HG02885 (cell line): ENCODE data around the gene ZCCHC7.
A peak's percentile ranks its signal among the peaks of the same experiment; 100 is the strongest.

ENCODE experiments used
- ATAC-seq: cut with Tn5 transposase; IDR thresholded peaks from one replicate; pipeline ENCODE4 v1.9.1; 2021; ENCODE audit warnings: mild to moderate bottlenecking; ENCODE audit not compliant: unreplicated experiment, poor library complexity

Gene ZCCHC7

DNA sequence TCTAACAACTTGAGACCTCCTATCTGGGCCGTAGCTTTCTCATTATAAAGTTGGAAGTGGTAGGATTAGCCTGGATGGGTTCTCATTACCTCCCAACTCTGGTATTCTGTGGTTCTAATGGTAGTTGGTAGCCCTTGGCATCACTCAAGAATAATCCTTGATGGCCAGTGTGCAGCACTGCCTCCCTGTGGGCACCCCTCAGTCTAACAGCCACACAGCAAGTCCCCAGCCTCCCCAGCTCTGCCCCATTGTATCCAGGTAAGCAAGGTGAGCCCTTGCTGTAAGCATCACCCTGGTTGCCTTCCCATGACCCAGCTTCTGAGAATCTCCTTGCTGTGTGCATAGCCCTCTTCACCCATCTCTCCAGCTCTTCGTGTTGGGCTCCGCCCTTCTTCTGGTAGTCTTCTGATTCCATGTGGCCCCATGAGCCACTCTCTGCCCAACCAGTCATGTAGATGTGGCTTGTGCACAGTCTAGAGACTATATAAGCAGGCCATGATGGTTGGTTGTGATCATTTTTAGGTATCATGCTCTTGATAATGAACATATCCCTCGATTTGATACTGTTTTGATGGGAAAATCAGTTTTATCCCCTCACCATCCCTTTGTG, 244.5 kb downstream of the ZCCHC7 start:
- ATAC-seq, result no peak

DNA sequence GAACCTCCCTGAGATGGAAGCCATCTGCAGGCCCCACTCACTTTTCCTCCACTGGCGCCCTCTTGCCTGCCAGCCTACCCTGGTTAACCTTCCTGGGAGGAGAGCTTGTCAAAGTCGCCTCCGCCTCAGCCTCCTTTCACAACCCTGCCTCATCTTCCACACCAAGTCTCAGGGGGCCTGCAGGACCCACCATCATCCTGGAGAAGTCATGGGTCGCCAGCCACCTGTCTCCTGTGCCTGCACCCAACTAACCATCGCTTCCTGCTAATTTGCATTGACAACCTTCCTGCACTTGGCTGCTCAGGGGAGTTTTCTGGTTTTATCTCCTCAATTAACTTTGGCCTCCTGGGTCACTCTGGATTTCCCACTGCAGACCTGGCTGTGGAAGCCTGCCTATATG, 249.3 kb downstream of the ZCCHC7 start:
- ATAC-seq, result peak; percentile 33

DNA sequence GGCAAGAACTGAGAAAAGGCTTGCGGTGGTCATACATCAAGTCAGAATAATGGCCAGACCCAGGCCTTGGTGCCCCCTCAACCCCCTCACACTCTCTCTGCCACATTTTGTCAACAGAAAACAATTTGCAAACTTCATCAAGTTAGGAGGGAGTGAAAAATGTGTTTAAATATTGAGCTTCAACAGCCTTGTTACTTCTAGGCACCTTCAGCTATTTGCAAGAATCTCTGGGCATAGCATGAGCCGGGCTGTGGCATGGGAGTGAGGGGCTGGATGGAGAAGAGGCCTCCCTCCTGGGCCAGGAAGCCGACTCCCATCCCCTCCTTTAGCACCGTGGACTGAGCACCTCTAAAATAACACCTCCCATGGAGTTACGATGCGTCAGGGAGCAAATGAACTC, 249.9 kb downstream of the ZCCHC7 start:
- ATAC-seq, result no peak

DNA sequence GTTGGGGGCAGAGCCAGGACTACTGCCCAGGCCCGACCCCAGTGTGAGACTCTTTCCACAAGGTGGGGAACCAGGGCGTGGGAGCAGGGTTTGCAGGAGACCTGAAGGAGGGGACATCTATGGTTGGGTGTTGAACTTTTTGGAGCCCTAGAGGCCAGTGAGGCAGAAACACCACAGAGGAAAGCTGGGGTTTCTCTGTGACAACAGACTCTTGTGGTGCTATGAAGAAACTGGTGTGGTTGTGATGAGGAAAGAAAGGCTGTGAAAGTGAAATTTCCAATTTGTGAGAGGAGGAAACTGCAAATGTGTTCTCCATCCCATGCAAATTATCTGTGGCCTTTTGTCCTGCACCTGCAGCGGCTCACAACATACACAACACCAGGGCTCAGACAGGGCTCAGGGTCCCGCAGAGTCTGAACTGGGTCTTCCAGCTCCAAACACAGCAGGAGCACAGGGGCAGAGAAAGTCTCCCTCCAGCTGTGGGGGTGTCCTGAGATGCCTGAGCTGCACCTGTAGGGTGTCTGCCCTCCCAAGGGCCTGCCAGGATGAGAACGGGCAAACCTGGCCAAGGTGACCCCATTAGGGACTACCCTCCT, 250.7 kb downstream of the ZCCHC7 start:
- ATAC-seq, result peak; percentile 77

DNA sequence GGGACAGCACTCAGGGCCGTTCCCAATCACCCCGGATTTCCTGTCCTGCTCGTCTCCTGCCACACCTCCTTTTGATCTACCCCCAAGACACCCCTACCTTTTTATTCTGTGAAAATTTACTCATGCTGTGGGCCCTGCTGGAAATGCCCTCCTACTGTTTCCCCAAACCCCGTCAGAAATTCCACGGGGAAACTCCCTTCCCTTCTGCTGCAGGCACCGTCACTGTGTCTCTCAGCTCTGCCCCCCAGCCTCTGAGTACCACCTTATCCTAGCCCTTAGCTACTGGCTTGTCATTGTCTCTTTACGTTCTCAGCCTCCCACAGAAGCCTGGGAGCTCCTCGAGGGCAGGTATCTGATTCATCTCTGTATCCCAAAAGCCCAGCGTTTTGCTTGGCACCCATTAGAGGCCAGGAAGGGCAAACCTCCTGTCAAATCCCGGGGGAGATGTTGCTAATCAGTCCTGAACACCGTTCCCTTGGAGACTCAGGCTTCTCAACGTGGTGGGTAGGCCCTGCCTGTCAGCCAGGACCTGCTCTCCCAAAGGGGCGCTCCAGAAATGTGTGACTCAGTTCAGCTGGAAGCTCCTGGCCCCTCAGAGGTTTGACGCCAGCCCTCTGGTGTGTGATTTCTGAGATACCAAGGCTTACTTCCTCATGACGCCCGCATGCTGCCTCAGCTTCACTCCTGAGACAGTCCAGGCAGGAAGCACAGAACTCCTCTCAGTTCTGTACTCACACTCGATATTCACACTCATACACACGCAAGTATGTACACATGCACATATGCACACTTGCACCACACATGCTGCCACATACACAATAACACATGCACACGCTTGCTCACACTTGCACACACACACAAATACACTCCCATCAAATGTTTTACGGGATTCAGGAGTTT, 251.4 kb downstream of the ZCCHC7 start:
- ATAC-seq, result peak; percentile 9

DNA sequence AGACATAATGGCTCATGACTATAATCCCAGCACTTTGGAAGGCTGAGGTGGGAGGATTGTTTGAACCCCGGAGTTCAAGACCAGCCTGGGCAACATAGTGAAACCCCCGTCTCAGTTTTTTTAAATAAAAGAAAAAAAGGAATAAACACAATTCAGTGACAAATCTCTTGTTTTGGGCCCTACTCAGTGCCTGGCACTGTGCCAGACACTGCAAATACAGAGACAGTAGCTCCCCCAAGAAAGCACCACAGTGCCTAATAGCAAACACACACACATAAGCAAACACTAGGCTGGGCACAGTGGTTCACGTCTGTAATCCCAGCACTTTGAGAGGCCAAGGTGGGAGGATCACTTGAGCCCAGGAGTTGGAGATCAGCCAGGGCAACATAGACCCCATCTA, 252.5 kb downstream of the ZCCHC7 start:
- ATAC-seq, result no peak

DNA sequence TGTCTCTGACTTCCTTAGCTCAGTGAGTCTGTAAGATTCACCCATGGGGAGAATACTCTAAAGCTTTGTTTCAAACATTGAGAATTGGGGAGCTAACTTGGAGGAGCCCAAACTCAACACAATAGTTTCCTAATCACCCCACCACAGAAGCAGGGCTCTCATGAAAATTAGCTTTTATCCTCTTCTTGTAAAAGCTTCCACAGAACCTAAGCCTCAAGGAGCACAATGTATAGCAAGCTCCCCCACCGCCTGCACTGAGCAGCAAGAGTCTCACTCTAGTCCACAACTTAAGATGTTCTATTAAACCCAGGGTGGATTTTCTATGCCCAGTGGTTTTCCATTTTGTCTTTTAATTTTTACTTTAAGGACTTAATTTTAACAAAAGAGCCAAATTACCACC, 253.2 kb downstream of the ZCCHC7 start:
- no peak for ATAC-seq

DNA sequence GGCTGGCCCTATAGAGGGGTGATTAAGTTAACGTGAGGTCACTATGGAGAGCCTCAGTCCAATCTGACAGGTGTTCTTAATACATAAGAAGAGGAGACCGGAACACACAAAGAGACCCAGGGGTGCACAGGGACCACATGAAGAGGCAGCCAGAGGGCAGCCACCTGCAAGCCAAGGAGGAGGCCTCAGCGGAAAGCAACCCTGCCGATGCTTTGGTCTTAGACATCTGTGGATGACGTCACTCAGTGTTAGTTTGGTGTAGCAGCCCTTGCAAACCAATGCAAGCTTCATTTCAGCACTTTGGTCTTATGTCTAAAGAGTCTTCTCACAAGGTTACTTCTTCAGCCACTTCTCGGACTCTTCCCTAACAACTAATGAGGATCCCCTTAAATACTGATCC, 254.5 kb downstream of the ZCCHC7 start:
- peak; percentile 31 for ATAC-seq

DNA sequence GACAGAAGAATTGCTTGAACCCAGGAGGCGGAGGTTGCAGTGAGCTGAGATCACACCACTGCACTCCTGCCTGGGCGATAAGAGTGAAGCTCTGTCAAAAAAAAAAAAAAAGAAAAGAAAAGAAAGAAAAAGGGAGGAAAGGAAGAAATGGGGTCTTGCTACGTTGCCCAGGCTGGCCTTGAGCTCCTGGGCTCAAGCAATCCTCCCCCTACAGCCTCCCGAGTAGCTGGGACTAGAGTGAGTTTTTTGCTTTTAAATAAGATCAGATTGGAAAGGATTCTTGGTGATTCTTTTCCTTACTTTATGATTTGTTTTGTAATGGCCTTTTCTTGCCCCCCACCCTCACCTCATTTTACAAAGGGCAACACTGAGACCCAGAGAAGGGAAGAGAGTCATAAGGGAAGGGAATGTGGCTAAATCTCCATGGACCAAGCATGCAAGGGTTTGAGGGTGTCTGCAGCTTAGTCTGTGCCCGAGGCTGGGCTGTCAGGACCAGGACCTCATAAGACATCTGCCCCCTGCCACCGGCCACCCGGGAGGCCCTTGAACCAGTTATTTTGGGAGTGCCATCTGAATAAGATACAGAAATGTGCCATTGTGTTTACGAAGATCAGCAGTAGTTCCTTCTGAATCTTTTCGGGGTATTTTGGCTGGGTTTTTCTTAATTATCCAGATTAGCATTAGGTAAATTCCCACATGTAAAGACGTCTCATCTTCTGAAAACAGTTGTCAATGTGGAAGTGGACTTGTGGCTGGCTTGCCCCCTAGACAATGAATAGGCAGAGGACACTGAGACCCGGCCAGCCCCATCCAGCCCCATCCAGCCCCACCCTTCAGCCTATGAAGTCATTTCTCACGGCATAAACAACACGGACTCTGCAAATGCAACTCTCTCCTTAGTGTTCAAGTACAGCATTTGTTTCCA, 257.6 kb downstream of the ZCCHC7 start:
- ATAC-seq, result no peak

DNA sequence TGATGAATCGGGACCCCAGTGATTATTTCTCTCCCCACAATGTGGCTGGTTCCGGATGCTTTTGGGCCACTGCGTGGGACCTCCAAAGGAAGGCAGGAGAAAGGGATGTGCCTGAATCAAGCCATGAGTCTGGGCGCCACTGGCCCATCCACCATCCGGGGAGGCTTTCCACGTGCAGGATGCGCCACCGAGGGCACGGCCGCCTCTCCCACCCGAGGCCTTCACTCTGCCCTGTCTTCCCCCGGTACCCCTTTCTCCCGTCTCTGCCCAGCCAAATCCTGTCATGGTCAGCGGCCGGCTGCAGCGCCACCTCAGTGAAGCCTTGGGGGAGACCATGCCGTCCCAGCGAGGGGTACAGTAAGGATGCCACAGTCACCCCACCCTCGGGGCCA, 258.2 kb downstream of the ZCCHC7 start:
- no peak for ATAC-seq

DNA sequence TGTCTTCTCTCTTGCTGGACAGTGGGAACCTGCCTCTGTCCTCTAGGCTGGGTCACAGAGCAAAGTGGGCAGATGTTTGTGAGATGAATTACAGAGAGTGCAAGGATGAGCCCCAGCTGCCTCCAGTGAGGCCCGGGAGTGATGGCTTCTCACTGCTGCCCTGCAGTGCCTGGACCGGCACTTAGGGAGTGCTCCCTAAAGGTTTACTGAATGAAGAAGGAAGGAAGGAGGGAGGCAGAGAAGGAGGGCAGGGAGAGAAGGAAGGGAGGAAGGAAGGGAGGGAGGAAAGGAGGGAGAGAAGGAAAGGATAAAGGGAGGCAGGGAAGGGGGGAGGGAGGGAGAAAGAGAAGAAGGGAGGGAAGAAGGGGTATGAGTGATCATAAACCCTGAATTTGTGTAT, 259.5 kb downstream of the ZCCHC7 start:
- no peak for ATAC-seq

DNA sequence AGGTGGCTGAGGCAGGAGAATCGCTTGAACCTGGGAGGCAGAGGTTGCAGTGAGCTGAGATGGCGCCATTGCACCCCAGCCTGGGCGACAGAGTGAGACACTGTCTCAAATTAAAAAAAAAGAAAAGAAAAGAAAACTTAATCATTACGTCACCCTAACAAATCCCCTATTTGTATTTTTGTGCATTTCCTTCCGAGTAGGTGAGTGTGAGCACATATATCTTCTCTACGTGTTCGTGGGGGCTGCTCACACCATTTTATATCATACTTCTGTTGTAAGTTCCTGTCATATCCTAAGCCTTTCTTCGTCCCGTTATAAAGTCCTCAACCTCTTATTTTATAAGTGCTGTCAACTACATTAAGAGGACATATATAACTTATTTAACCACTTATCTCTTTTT, 260.2 kb downstream of the ZCCHC7 start:
- no peak for ATAC-seq

DNA sequence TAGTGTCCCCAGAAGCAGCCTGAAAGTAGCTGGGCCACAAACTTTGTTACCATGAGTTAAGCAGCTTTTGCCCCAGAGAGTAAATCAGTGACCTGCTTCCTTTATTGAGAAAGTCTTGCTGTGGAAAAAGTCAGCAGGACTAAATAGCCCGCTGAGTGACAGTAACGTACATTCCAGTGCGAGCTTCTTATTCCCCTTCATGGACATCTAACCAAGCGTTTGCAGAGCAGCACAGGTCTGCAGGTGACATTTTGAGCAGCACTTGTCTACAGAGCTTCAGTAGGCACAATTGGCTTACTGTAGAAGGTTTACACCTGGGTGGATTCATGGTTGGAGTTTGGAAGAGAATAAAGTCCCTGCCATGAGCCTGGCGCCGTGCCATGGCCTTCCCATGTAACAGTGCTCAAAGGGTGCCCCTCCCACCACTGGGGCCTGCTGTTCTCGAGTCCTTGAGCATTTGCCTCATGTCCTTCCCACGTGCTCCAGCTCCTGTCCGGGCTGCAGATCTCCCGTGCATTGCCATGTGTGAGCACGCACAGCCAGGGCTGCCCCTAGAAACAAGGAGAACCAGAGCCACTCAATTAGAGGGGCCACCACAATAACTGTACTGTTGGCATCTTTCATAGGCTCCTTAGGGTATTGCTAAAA, 260.8 kb downstream of the ZCCHC7 start:
- ATAC-seq, result no peak

DNA sequence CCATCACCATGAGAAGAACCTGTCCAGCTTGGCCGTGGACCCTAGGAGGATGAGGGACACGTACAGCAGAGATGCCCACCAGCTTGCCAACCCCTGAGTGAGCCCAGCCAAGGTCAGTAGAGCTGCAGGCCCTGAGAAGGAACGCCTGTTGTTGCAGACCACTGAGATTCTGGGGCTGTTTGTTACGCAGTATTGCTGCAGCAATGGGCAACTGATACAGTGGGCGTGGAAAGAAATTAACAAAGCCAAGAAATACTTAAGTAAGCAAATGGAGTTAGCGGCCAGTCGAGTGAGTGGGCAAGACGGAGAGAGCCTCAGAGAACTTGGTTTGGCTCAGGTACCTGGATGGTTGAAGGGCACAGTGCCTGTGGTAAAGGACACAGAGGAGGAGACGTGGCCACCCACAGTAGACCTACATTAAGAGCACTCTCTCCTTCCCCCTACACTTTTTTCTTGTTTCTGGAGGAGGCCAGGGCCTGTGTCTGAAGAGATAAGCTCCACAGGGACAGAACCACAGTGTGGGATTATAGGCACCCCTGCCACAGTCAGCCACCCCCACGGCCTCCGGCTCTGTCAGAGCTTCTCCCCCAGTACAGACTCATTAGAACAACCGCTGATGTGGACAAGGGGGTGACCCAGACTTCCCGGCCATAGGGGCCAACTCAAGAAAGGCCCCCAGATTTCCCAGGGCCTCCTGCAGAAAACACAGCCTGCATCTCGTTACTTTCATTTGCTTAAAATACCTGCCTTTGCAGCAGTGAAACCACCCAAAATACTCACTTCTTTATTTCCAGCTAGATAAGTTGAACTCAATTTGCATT, 262.0 kb downstream of the ZCCHC7 start:
- ATAC-seq, result peak; percentile 58

DNA sequence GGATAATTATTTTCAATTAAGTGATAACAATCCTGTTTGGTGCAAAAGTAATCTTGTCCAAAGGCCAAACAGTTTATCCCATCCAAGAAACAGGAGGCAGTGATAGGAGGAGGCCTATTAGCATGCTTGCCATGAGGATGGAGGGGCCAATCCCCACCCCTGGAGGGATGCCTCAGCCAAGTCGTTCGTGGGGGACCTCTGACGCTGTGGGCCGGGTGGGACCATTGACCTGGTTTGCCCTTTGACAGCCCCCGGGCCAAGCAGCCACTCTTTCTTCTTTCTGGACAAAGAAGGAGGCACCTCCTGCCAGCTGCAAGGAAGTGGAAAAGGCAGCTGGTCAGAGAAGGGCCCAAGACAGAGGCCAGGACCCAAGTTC, 262.6 kb downstream of the ZCCHC7 start:
- ATAC-seq, result peak; percentile 16

DNA sequence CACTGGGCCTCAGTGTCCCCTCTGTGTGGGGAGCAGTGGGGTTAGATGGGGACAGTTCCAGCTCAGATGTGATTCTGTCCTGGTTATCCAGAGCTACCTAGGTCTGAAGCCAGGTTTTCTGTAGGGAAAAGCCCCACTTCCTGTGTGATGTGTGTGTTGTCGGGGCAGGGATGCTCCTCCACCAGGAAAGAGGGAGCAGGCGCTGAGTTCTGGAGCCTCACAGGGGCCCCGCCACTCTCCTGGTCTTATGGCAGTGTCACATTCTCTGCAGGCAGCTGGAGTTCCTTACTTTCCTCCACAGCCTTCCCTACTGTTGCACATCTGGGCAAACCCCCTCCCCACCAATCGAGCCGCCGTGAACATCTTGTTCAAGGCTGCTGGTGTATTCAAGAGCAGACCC, 263.0 kb downstream of the ZCCHC7 start:
- no peak for ATAC-seq

DNA sequence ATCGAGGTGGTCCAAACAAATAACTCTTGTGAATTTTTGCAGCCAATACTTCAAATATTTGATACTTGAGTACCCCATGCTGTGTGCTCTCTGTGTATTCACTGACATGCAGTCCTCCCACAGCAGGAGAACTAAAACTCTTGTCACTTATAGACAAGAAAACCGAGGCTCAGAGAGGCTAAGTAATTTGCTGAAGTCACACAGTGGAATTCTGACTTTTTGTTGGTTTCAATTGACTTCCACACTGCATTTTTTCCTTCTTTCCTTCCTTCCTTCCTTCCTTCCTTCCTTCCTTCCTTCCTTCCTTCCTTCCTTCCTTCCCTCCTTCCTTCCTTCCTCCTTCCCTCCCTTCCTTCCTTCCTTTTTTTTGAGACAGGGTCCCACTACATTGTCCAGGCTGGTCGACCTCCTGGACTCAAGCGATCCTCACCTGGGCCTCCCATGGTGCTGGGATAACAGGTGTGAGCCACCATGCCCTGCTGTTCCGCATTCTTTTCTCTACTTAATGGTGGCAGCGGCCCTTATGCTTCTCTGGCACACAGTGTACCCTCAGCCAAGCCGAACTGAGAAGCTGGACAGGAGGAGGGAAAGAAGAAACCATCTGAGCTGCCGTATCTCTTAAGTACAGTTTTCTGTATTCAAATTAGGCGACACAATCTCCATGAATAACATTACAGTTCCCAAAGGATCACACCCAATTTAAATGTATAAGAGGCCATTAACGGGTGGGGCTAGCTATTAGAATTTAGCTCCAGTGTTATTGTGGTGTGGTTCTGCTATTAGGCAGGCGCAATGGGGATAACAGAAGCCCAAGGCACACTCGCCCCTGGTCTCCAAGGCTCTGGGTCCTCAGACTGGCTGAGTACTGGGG, 263.7 kb downstream of the ZCCHC7 start:
- no peak for ATAC-seq

DNA sequence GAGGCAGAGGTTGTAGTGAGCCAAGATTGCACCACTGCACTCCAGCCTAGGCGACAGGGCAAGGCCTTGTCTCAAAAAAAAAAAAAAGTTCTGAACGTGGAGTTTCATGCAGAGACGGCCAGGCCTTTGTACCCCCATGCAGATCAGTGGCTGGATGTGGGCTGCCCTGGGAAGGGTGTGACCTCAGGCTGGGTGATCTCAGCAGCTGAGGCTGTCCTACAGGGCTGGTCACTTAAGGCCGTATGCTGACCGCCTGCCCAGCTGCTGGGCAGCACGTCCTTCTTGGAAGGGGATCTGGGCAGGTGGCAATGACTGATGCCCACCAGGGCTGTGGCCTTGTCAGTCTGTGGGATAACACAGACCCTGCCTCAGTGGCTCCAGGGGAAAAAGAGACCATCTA, 264.9 kb downstream of the ZCCHC7 start:
- ATAC-seq, result no peak
